Tibial artery (tissue), 4 donors: ENCODE results near the gene SLC2A3.
"Not testable (repeated sequence)": the region's sequence is repeated elsewhere in the genome, so short reads cannot be mapped to it uniquely, and the experiment has no call there.

Source experiments
- DNase-seq, 2 donors: peaks; one replicate each; pipeline ENCODE4 v3.0.0-alpha.2; 2019
- H3K27ac ChIP-seq, 2 donors: fragments of 200-600 bp; sonication (generic) in 1 of 2; 1 replicate in 1 of 2; 2 replicates in 1 of 2; pipeline ENCODE4 v1.5.1; 2018 to 2019; ENCODE audit warnings: mild to moderate bottlenecking in 1 of 2
- H3K27me3 ChIP-seq, 2 donors: fragments of 200-600 bp; sonication (generic) in 1 of 2; one replicate each; pipeline versions ENCODE4 v1.5.1 to v1.6.0; 2016 to 2019
- H3K36me3 ChIP-seq, 3 donors: fragments of 200-600 bp; sonication (generic) in 2 of 3; one replicate each; pipeline ENCODE4 v1.5.1; 2016 to 2019; ENCODE audit warnings: mild to moderate bottlenecking in 2 of 3
- H3K4me1 ChIP-seq, 4 donors: fragments of 200-600 bp; sonication (generic) in 2 of 4; 1 replicate in 3 of 4; 2 replicates in 1 of 4; pipeline ENCODE4 v1.5.1; 2016 to 2019
- H3K4me3 ChIP-seq, 2 donors: fragments of 200-600 bp; sonication (generic) in 1 of 2; 1 replicate in 1 of 2; 2 replicates in 1 of 2; pipeline ENCODE4 v1.5.1; 2018 to 2019; ENCODE audit warnings: mild to moderate bottlenecking in 2 of 2
- H3K9me3 ChIP-seq, 3 donors: fragments of 200-600 bp; sonication (generic) in 1 of 3; one replicate each; pipeline ENCODE4 v1.5.1; 2016 to 2019
- CTCF ChIP-seq, 2 experiments: fragments of 200-600 bp in 1 of 2; fragments of 450-650 bp in 1 of 2; IDR thresholded peaks; one replicate each; pipeline ENCODE4 v1.5.1; 2017 to 2019; ENCODE audit warnings: antibody characterized with exemption in 2 of 2, mild to moderate bottlenecking in 1 of 2, moderate library complexity in 1 of 2
- intact Hi-C: fragments of 100-400 bp; cut with DNase I; formaldehyde crosslinking; loops from one replicate; pipeline ENCODE4 v1.15.0; 2023; ENCODE audit warnings: low total_unique reads

The SLC2A3 gene

GRCh38 chr12:7948589-7949260, 12.7 kb upstream of the SLC2A3 start:
- no peak overlapping the region for H3K27ac ChIP-seq
- no peak for TF ChIP-seq CTCF (IDR thresholded peaks at IDR 0.05)
- intact Hi-C loops = no loop called here

GRCh38 chr12:7947011-7947410, 11.0 kb upstream of the SLC2A3 start:
- intact Hi-C loops = no loop called here
- no peak for TF ChIP-seq CTCF (IDR thresholded peaks at IDR 0.05)
- no peaks in the 10 kb centered on the region for H3K4me1 ChIP-seq
- no peak overlapping the region for H3K27ac ChIP-seq
- no peak overlapping the region for H3K4me3 ChIP-seq
- no peaks in the 10 kb centered on the region for H3K9me3 ChIP-seq
- H3K36me3 ChIP-seq = no peaks in the 10 kb centered on the region
- DNase-seq = no peak
- H3K27me3 ChIP-seq = no peaks in the 10 kb centered on the region

More at GRCh38 chr12:7948589-7949260, 12.7 kb upstream of the SLC2A3 start:
- H3K27me3 ChIP-seq = no peaks in the 10 kb centered on the region
- H3K9me3 ChIP-seq = no peaks in the 10 kb centered on the region
- no peaks in the 10 kb centered on the region for H3K4me1 ChIP-seq
- no peak for DNase-seq
- H3K36me3 ChIP-seq = no peaks in the 10 kb centered on the region
- H3K4me3 ChIP-seq = no peak overlapping the region

GRCh38 chr12:7944760-7945159, 8.8 kb upstream of the SLC2A3 start:
- H3K36me3 ChIP-seq, intact Hi-C loops, H3K4me1 ChIP-seq, DNase-seq, H3K9me3 ChIP-seq, H3K27me3 ChIP-seq, H3K27ac ChIP-seq, H3K4me3 ChIP-seq: not testable (repeated sequence)

- Histone ChIP-seq H3K27ac (no peak overlapping the region), H3K9me3 (no peaks in the 10 kb centered on the region), H3K27me3 (no peaks in the 10 kb centered on the region), H3K4me1 (peaks cover 0 to 3% (median 0%) of the 10 kb centered on the region in 4 donors), H3K36me3 (no peaks in the 10 kb centered on the region), H3K4me3 (no peak overlapping the region)
- no peak for DNase-seq
- intact Hi-C loops = no loop called here
- no peak for TF ChIP-seq CTCF (IDR thresholded peaks at IDR 0.05)
Measured at GRCh38 chr12:7940906-7941305, 4.9 kb upstream of the SLC2A3 start.

GRCh38 chr12:7937833-7938506, 2.0 kb upstream of the SLC2A3 start:
- no peaks in the 10 kb centered on the region for H3K27me3 ChIP-seq
- intact Hi-C loops = loop anchor here (5.0 kb wide), 2 partner anchors 34 to 54 kb away; no protein-coding TSS in a partner anchor
- H3K36me3 ChIP-seq = peaks cover 0 to under 1% (median 0%) of the 10 kb centered on the region in 3 donors
- no peak overlapping the region for H3K27ac ChIP-seq
- H3K9me3 ChIP-seq = no peaks in the 10 kb centered on the region
- peak in 1 of 2 experiments; percentile 10 for TF ChIP-seq CTCF (IDR thresholded peaks at IDR 0.05)
- H3K4me1 ChIP-seq = peaks cover 0 to 28% (median 4%) of the 10 kb centered on the region in 4 donors
- DNase-seq = no peak
- H3K4me3 ChIP-seq = no peak overlapping the region

GRCh38 chr12:7934889-7935492, 996 bp downstream of the SLC2A3 start:
- intact Hi-C loops = loop anchor here (5.0 kb wide), 2 partner anchors 37 to 57 kb away; no protein-coding TSS in a partner anchor
- DNase-seq = no peak
- TF ChIP-seq CTCF (IDR thresholded peaks at IDR 0.05) = no peak
- H3K27ac ChIP-seq = peak overlapping the region; percentile 72 to 78
- peaks cover 0 to 28% (median 4%) of the 10 kb centered on the region in 4 donors for H3K4me1 ChIP-seq
- peaks cover 11 to 29% (median 25%) of the 10 kb centered on the region in 3 donors for H3K36me3 ChIP-seq
- peak overlapping the region; percentile 55 to 59 for H3K4me3 ChIP-seq
- H3K9me3 ChIP-seq = no peaks in the 10 kb centered on the region
- no peaks in the 10 kb centered on the region for H3K27me3 ChIP-seq
